ENCODE measurements around the gene COX5B.
"Not testable (repeated sequence)": the region's sequence is repeated elsewhere in the genome, so short reads cannot be mapped to it uniquely, and the experiment has no call there.

Gene COX5B

DNA sequence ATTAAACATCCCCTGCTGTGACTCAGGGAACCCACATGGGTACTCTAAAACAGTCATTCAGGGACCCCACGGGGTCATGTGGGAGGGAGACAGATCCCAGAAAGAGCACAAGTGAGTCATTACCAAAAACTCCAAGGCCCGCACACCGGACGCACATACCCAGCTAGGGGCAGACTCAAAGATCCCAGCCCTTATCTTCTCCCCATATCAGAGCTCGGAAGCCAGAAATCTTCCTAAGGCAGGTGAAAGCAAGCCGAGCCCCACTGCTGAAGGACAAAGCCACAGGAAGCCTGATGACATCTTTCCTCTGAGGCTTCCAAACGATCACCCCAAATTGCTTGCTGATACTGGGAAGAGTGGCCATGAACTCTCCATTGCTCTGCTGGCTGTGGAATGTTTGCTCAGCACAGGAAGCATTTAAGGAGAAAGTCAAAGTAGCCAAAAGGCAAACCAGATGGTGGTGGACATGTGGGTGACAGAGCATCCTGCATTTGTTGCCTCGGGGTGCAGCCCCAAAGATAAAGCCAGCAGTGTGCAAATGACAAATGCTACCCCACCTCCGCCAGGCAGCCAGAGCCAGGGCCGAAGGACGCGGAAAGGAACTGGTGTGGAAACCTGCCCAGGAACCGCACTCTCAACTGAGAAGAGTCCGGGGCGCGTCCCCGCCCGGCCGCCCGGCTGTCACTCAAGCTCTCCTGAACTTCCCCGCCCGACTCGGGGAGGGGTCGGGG is 17.2 kb downstream of the COX5B start:
- peak overlapping the region; percentile 93 for H3K27ac ChIP-seq
- H3K4me1 ChIP-seq: peaks cover 29% of the 10 kb centered on the region
- H3K9me3 ChIP-seq: no peaks in the 10 kb centered on the region
- H3K27me3 ChIP-seq: no peaks in the 10 kb centered on the region
- peaks cover 51% of the 10 kb centered on the region for H4K20me1 ChIP-seq
- no peak for TF ChIP-seq Cebpa-rat (IDR thresholded peaks at IDR 0.05)
- peak overlapping the region; percentile 96 for H3K4me3 ChIP-seq
- peaks cover 34% of the 10 kb centered on the region for H3K36me3 ChIP-seq
- H3K4me2 ChIP-seq: peak overlapping the region; percentile 97
- H3K9ac ChIP-seq: peak overlapping the region; percentile 93

DNA sequence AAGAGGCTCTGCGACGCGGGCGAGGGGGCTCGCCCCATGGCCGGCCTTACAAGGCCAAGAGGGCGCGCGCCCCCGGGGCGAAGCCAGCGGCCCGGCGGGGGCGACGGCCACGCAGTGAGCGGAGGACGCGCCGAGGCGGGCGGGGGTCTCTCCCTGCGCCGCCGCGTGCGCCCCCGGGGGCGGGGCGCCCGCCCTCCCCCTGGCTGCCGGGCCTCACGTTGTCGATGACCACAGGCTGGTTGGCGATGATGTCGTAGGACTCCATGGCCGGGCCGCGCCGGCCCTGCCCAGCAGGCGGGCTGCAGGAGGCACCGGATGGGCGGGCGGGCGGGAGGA is 17.7 kb downstream of the COX5B start:
- peaks cover 29% of the 10 kb centered on the region for H3K36me3 ChIP-seq
- H3K9me3 ChIP-seq: no peaks in the 10 kb centered on the region
- H4K20me1 ChIP-seq: peaks cover 45% of the 10 kb centered on the region
- no peaks in the 10 kb centered on the region for H3K27me3 ChIP-seq
- peak overlapping the region; percentile 93 for H3K27ac ChIP-seq
- peak overlapping the region; percentile 96 for H3K4me3 ChIP-seq
- peak overlapping the region; percentile 97 for H3K4me2 ChIP-seq
- H3K4me1 ChIP-seq: peaks cover 29% of the 10 kb centered on the region
- TF ChIP-seq Cebpa-rat (IDR thresholded peaks at IDR 0.05): no peak
- peak overlapping the region; percentile 93 for H3K9ac ChIP-seq

DNA sequence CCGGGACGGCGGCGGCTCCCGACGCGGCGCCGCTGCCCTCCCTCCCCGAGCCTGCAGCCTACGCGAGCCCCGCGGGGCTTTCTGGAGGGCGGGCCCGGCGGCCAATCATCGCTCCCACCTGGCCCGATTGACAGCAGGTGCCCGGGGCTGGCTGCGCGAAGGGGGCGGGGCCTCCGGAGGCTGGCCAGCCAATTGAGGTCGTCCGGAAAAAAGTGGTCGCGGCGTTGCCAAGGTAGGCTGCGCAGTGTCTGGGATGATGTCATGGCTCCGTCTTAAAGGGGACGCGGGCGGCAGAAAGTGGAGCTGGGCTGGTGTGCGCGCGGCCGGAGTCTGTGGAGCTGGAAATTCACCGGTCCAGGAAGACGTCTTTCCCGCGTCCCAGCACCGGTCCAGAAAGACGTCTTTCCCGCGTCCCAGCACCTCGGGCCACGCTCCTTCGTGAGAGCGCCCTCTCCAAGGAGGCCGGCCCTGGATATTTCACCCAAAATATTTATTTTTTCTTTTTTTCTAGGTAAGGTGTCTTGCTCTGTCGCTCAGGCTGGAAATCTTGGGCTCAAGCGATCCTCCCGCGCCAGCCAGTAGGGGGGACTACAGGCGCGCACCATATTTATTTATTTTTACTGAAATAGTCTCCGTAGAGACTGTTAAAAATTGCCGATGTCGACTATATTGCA is 18.2 kb downstream of the COX5B start, which contains the start of gene ACTR1B:
Gene ACTR1B (minus strand): TSS at position 83 of the 674 bp plus-strand sequence. CDS start 154 bp downstream, outside the sequence.
- TF ChIP-seq Cebpa-rat (IDR thresholded peaks at IDR 0.05): no peak
- H3K4me1 ChIP-seq: peaks cover 29% of the 10 kb centered on the region
- peaks cover 23% of the 10 kb centered on the region for H3K36me3 ChIP-seq
- no peaks in the 10 kb centered on the region for H3K9me3 ChIP-seq
- peak within 1 kb of the TSS; percentile 93 for H3K27ac ChIP-seq
- peak within 1 kb of the TSS; percentile 96 for H3K4me3 ChIP-seq
- no peaks in the 10 kb centered on the region for H3K27me3 ChIP-seq
- H3K4me2 ChIP-seq: peak within 1 kb of the TSS; percentile 97
- H3K9ac ChIP-seq: peak within 1 kb of the TSS; percentile 93
- H4K20me1 ChIP-seq: peaks cover 41% of the 10 kb centered on the region

DNA sequence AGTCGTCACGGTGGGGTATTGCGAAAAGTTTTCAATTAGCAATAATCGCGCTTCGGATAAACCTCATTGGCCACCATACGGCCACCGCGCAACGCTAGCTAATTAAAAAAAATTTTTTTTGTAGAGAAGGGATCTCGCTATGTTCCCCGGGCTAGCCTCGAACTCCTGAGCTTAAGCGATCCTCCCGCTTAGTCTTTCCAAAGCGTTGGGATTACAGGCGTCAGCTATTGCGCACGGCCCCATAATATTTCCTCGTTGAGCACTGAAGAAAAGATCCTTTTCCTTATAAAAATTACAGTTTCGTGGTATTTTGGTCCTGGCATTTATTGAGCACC is 18.7 kb downstream of the COX5B start:
- Histone ChIP-seq H3K27ac (peak overlapping the region; percentile 84), H3K9ac (peak overlapping the region; percentile 88), H3K27me3 (no peaks in the 10 kb centered on the region), H3K4me3 (peak overlapping the region; percentile 96), H3K9me3 (no peaks in the 10 kb centered on the region), H3K36me3 (peaks cover 18% of the 10 kb centered on the region), H4K20me1 (peaks cover 36% of the 10 kb centered on the region), H3K4me1 (peaks cover 34% of the 10 kb centered on the region), H3K4me2 (peak overlapping the region; percentile 79)
- no peak for TF ChIP-seq Cebpa-rat (IDR thresholded peaks at IDR 0.05)

DNA sequence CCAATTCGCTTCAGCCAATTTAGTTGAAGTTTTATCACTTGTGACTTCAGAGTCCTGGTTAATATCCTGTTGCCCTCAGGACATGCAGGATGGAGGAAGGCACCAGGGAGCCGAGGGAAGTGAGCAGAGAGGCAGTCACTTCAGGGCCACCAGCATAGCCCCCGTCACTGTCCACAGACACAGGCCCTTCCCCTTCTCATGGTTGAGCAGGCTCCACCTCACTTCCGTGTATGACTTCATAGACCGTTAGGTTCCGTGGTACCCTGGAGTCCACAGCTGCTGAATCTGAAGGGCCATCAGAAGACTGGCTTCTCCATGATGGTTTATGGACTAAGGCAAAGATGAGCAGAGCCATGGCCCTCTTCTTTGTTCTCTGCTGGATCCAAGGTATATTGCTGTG is 23.6 kb downstream of the COX5B start, which contains the start of gene C2orf92:
Gene C2orf92 (plus strand): TSS at position 266 of the 400 bp plus-strand sequence. CDS start 76 bp downstream, at position 342.
- Histone ChIP-seq H3K9me3 (no peaks in the 10 kb centered on the region), H3K27ac (0 out of 2 replicates have a peak within 1 kb of the TSS, but pooled peaks have one; percentile 14), H3K27me3 (no peaks in the 10 kb centered on the region), H3K9ac (no peak within 1 kb of the TSS), H3K36me3 (no peaks in the 10 kb centered on the region), H3K4me1 (peaks cover 14% of the 10 kb centered on the region), H3K4me2 (peak within 1 kb of the TSS; percentile 23; the same call in 1 of the 2 replicates), H3K4me3 (no peak within 1 kb of the TSS), H4K20me1 (no peaks in the 10 kb centered on the region)
- TF ChIP-seq Cebpa-rat (IDR thresholded peaks at IDR 0.05): no peak

DNA sequence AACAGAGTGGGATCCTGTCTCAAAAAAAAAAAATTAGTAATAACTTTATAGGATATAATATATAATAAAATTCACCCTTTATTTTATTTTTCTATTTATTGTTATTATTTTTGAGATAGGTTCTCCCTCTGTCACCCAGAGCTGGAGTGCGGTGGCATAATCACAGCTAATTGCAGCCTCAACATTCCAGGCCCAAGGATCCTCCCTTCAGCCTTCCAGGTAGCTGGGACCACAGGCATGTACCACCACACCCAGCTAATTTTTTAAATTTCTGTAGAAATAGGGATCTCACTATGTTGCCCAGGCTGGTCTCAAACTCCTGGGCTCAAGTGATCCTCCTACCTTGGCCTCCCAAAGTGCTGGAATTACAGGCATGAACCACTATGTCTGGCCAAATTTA is 24.6 kb downstream of the COX5B start:
- H3K4me1 ChIP-seq: peaks cover 7% of the 10 kb centered on the region; the same call in 1 of the 2 replicates
- no peak overlapping the region for H3K4me3 ChIP-seq
- no peak overlapping the region for H3K9ac ChIP-seq
- no peaks in the 10 kb centered on the region for H3K36me3 ChIP-seq
- no peaks in the 10 kb centered on the region for H3K9me3 ChIP-seq
- H4K20me1 ChIP-seq: no peaks in the 10 kb centered on the region
- no peak for TF ChIP-seq Cebpa-rat (IDR thresholded peaks at IDR 0.05)
- H3K27ac ChIP-seq: no peak overlapping the region
- no peak overlapping the region for H3K4me2 ChIP-seq
- H3K27me3 ChIP-seq: no peaks in the 10 kb centered on the region

DNA sequence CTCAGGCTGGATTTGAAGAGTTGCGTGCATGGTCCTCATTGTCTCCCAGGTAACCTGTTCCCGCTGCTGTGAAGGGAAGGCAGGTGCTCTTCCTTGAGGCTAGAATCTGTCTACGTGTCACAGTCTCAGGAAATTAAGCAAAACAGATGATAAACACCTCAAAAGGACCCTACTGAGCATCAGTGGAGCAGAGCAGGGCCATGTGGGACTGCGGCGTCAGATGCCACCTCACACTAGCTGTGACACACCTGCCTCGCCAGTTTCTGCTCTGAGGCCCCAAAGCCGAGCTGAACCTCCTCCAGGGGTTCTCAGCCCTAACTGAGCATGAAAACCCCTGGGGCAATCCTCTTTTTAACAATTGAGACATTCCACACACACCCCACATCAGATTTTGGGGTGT is 25.7 kb downstream of the COX5B start:
- Histone ChIP-seq H3K9me3 (no peaks in the 10 kb centered on the region), H3K4me2 (no peak overlapping the region), H3K27me3 (no peaks in the 10 kb centered on the region), H3K4me1 (peaks cover 7% of the 10 kb centered on the region; the same call in 1 of the 2 replicates), H3K4me3 (no peak overlapping the region), H4K20me1 (no peaks in the 10 kb centered on the region), H3K36me3 (no peaks in the 10 kb centered on the region), H3K27ac (no peak overlapping the region), H3K9ac (no peak overlapping the region)
- TF ChIP-seq Cebpa-rat (IDR thresholded peaks at IDR 0.05): no peak

DNA sequence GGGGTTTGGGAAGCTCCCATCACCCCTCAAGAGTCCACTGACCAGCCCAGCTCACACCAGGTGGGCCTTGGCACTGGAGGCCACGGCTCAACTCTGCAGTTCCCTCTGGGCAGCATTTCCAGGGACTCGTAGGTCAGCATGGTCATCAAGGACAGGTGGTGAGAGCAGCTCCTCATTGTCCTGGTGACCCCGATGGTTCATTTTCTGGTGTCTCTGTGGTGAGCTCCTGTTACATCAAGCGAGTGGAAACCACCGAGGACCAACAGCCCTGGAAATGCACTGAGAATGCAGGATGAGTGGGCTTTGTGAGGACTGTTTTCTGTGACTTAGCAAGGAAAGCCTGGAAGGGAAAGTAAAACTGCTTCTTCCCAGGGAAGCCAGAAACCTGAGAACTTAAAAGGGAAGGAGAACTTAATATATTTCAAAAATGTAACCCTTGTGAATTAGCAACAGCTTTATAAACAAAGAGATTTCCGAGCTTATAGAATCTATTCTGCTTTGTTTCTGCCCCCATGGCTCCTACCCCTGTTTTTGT is 26.8 kb downstream of the COX5B start:
- H3K27me3 ChIP-seq, H3K9me3 ChIP-seq, H3K4me1 ChIP-seq, H3K36me3 ChIP-seq, H3K4me3 ChIP-seq, H3K27ac ChIP-seq, H3K9ac ChIP-seq, H4K20me1 ChIP-seq, H3K4me2 ChIP-seq: not testable (repeated sequence)

DNA sequence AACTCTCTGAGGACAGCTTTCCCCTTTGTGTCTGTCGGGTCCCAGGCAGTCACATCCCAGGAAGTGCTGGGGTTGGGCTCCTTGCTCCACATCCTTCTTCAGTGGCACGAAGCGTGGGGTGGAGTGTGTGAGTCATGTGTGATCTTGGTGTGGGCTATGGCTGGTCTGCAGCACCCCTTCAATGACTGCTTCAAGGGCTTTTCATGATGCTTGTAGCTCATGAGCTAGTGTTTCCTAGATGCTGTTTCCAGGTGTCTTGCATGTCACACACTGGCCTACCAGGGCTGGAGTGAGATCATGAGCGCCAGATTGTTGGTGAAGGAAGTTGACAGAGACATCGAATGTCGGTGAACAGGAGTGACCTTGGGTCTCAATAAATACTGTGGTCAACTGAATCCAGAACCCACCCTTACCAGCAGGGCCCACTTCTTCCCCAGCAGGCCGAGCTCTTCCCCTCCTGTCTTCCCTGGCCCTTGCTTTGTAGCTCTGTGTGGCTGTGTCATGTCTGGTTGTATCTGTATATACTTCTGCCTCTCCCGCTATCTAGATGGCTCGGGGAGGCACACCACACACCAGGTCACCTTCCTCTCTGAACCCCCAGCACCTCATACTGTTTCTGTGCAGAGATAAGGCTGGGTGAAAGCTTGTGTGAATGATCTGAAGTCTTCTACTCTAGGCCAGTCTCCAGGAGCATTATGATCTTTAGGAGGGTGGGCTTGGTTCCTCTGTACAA is 27.5 kb downstream of the COX5B start:
- Histone ChIP-seq H4K20me1 (no peaks in the 10 kb centered on the region), H3K9ac (no peak overlapping the region), H3K27me3 (no peaks in the 10 kb centered on the region), H3K36me3 (no peaks in the 10 kb centered on the region), H3K4me3 (no peak overlapping the region), H3K4me2 (no peak overlapping the region), H3K27ac (no peak overlapping the region), H3K4me1 (peaks cover 7% of the 10 kb centered on the region; the same call in 1 of the 2 replicates), H3K9me3 (0 out of 2 replicates have a peak, but pooled peaks cover 3% of the 10 kb centered on the region)
- no peak for TF ChIP-seq Cebpa-rat (IDR thresholded peaks at IDR 0.05)

Data from BLaER1 (cell line).